ENCODE data around the gene SCAF4.

- TF ChIP-seq CTCF (conservative IDR thresholded peaks at IDR 0.05) (no peak), ZFX (IDR thresholded peaks at IDR 0.05) (no peak)
Measured at GRCh38 chr21:31659286-31659535, 72.7 kb downstream of the SCAF4 start.

All from C4-2B (cell line).